NCI-H2029 (cell line): ENCODE results near the gene PAPSS1.
"Not testable (repeated sequence)": the region's sequence is repeated elsewhere in the genome, so short reads cannot be mapped to it uniquely, and the experiment has no call there.

Source experiments
- DNase-seq: peaks from one replicate; lab custom pipeline; 2025; lab: John Stamatoyannopoulos, UW

The PAPSS1 gene

GRCh38 chr4:107726131-107726925 lies 6.3 kb upstream of the PAPSS1 start:
- not testable (repeated sequence) for DNase-seq

- DNase-seq: no peak
Measured at GRCh38 chr4:107725281-107725859, 5.3 kb upstream of the PAPSS1 start.

GRCh38 chr4:107723331-107723730 lies 3.3 kb upstream of the PAPSS1 start:
- DNase-seq: not testable (repeated sequence)

- no peak for DNase-seq
Measured at GRCh38 chr4:107721436-107722100, 1.5 kb upstream of the PAPSS1 start.

GRCh38 chr4:107719207-107719921 lies 670 bp downstream of the PAPSS1 start:
- DNase-seq: no peak

- DNase-seq: no peak
Measured at GRCh38 chr4:107718351-107718965, 1.6 kb downstream of the PAPSS1 start.

GRCh38 chr4:107714256-107714655 lies 5.8 kb downstream of the PAPSS1 start:
- DNase-seq: no peak

GRCh38 chr4:107712236-107712635 lies 7.8 kb downstream of the PAPSS1 start:
- no peak for DNase-seq

- no peak for DNase-seq
Measured at GRCh38 chr4:107711831-107712230, 8.2 kb downstream of the PAPSS1 start.

- DNase-seq: no peak
Measured at GRCh38 chr4:107710493-107711459, 9.3 kb downstream of the PAPSS1 start.

GRCh38 chr4:107709916-107710315 lies 10.1 kb downstream of the PAPSS1 start:
- no peak for DNase-seq

- DNase-seq: no peak
Measured at GRCh38 chr4:107708225-107708624, 11.8 kb downstream of the PAPSS1 start.

- no peak for DNase-seq
Measured at GRCh38 chr4:107705742-107706556, 14.1 kb downstream of the PAPSS1 start.

GRCh38 chr4:107701565-107701964 lies 18.5 kb downstream of the PAPSS1 start:
- no peak for DNase-seq

- no peak for DNase-seq
Measured at GRCh38 chr4:107699466-107700206, 20.4 kb downstream of the PAPSS1 start.

GRCh38 chr4:107696187-107696586 lies 23.8 kb downstream of the PAPSS1 start:
- DNase-seq: not testable (repeated sequence)

- DNase-seq: no peak
Measured at GRCh38 chr4:107693132-107693531, 26.9 kb downstream of the PAPSS1 start.

GRCh38 chr4:107692202-107692601 lies 27.8 kb downstream of the PAPSS1 start:
- no peak for DNase-seq

GRCh38 chr4:107691378-107691777 lies 28.7 kb downstream of the PAPSS1 start:
- no peak for DNase-seq
